Smooth muscle cell (in vitro differentiated cells): ENCODE data around the gene SLC6A18. TPM values are rescaled to one million over a fixed set of nuclear protein-coding genes. Genes with fewer than 3 reads are reported as not detected.

Experiments
- DNase-seq: peaks from one replicate; lab custom pipeline; 2025; ENCODE audit not compliant: unreplicated experiment; lab: John Stamatoyannopoulos, UW
- H2AFZ ChIP-seq: fragments of 200-600 bp; sonication (generic); 2 replicates; pipeline ENCODE4 v1.6.0; 2016; ENCODE audit warnings: antibody characterized with exemption, low read depth, mild to moderate bottlenecking
- H3F3A ChIP-seq: fragments of 200-600 bp; sonication (generic); 2 replicates; pipeline ENCODE4 v1.6.0; 2017; ENCODE audit warnings: antibody characterized with exemption, low read depth
- H3K27ac ChIP-seq: fragments of 200-600 bp; sonication (generic); 2 replicates; pipeline ENCODE4 v1.5.1; 2016; ENCODE audit warnings: low read depth, mild to moderate bottlenecking
- H3K27me3 ChIP-seq: fragments of 200-600 bp; sonication (generic); 2 replicates; pipeline ENCODE4 v1.6.1; 2016; ENCODE audit warnings: low read depth, mild to moderate bottlenecking
- H3K36me3 ChIP-seq: fragments of 200-600 bp; sonication (generic); 2 replicates; pipeline ENCODE4 v1.5.1; 2016; ENCODE audit warnings: low read depth
- H3K4me1 ChIP-seq: fragments of 200-600 bp; sonication (generic); 2 replicates; pipeline ENCODE4 v1.5.1; 2016; ENCODE audit warnings: low read depth
- H3K4me2 ChIP-seq: fragments of 200-600 bp; sonication (generic); 2 replicates; pipeline ENCODE4 v1.6.0; 2016; ENCODE audit warnings: mild to moderate bottlenecking
- H3K4me3 ChIP-seq: fragments of 200-600 bp; sonication (generic); 2 replicates; pipeline ENCODE4 v1.5.1; 2016; ENCODE audit warnings: mild to moderate bottlenecking
- H3K79me2 ChIP-seq: fragments of 200-600 bp; sonication (generic); 2 replicates; pipeline ENCODE4 v1.6.0; 2016; ENCODE audit warnings: low read depth, mild to moderate bottlenecking
- H3K9ac ChIP-seq: fragments of 200-600 bp; sonication (generic); 2 replicates; pipeline ENCODE4 v1.6.0; 2016; ENCODE audit warnings: low read depth
- H3K9me3 ChIP-seq: fragments of 200-600 bp; sonication (generic); replicated peaks from 2 replicates; pipeline ENCODE4 v1.5.1; 2016; ENCODE audit warnings: low read depth
- H4K20me1 ChIP-seq: fragments of 200-600 bp; sonication (generic); 2 replicates; pipeline ENCODE4 v1.6.0; 2016; ENCODE audit warnings: low read depth
- WGBS: methylation state at CpG from one replicate; pipeline ENCODE4 v1.1.7; 2016; ENCODE audit warnings: low lambda C conversion rate; 5-methylcytosine and 5-hydroxymethylcytosine counted together
- polyA plus RNA-seq: library from polyadenylated mRNA; unstranded; fragments of >200 nt; fragmentation: Nextera tagmentation; extraction: Ambion mirVana; gene quantifications from 2 replicates; pipeline ENCODE4 v1.2.1, GENCODE V29; 2016
- total RNA-seq: library from RNA; depleted of rRNA; stranded (reverse); fragments of >200 nt; gene quantifications from 2 replicates; pipeline ENCODE4 v1.2.3, GENCODE V29; 2014
- TF ChIP-seq, protein P1 (sequence below): fragments of 200-600 bp; sonication (generic); IDR thresholded peaks from 2 replicates; pipeline ENCODE4 v1.5.1; 2017; ENCODE audit warnings: borderline replicate concordance, mild to moderate bottlenecking, antibody characterized with exemption; ENCODE audit not compliant: insufficient read depth, poor library complexity, severe bottlenecking

Gene SLC6A18
- total and polyA plus RNA-seq, 2 experiments from 2014 or later = not detected

DNA sequence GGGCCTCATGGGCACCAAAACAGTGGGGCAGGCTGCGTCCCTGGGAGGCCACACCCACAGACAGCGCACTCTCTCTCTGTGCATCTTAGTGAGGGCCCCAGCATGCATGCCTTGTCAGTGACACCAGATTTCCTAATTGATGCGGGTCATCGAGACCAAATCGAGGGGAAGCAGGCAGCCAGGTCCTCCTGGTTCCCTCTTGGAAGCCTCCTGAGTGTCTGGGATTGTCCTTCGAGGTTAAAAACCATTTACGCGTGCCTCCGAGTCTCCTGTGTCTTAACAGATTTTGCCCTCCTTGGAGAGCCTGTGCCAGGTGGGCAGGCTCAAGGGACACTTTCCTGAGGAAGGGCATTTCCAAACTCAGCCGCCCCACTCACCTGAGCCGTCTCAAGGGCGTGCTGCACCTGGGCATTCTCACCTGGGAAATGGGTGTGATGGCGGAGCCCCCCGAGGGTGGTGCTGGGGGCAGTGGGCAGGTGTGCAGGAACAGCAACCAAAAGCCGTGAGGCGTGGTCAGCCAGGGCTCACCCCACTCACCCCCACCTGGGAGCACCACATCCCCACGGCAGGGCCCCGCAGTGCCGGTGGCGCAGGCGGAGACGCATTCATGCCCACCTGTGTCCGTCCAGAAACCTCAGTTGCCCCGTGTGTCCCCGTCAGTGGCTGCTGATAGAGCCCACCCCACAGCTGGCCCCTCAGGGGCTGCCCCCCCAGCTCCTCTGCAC is 21.1 kb upstream of the SLC6A18 start:
- Histone ChIP-seq H3K9me3 (no peaks in the 10 kb centered on the region), H3K4me3 (no peak overlapping the region), H3K79me2 (no peaks in the 10 kb centered on the region), H3K36me3 (no peaks in the 10 kb centered on the region), H3K9ac (no peak overlapping the region), H3K27me3 (peaks cover 2% of the 10 kb centered on the region), H4K20me1 (no peaks in the 10 kb centered on the region), H3K27ac (no peak overlapping the region), H2AFZ (no peak overlapping the region), H3F3A (no peaks in the 10 kb centered on the region), H3K4me2 (no peak overlapping the region), H3K4me1 (no peaks in the 10 kb centered on the region)
- no peak for DNase-seq
- TF ChIP-seq, protein P1, sequence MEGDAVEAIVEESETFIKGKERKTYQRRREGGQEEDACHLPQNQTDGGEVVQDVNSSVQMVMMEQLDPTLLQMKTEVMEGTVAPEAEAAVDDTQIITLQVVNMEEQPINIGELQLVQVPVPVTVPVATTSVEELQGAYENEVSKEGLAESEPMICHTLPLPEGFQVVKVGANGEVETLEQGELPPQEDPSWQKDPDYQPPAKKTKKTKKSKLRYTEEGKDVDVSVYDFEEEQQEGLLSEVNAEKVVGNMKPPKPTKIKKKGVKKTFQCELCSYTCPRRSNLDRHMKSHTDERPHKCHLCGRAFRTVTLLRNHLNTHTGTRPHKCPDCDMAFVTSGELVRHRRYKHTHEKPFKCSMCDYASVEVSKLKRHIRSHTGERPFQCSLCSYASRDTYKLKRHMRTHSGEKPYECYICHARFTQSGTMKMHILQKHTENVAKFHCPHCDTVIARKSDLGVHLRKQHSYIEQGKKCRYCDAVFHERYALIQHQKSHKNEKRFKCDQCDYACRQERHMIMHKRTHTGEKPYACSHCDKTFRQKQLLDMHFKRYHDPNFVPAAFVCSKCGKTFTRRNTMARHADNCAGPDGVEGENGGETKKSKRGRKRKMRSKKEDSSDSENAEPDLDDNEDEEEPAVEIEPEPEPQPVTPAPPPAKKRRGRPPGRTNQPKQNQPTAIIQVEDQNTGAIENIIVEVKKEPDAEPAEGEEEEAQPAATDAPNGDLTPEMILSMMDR = no peak
- WGBS = 96% methylated on average over 25 of the region's 25 CpGs

DNA sequence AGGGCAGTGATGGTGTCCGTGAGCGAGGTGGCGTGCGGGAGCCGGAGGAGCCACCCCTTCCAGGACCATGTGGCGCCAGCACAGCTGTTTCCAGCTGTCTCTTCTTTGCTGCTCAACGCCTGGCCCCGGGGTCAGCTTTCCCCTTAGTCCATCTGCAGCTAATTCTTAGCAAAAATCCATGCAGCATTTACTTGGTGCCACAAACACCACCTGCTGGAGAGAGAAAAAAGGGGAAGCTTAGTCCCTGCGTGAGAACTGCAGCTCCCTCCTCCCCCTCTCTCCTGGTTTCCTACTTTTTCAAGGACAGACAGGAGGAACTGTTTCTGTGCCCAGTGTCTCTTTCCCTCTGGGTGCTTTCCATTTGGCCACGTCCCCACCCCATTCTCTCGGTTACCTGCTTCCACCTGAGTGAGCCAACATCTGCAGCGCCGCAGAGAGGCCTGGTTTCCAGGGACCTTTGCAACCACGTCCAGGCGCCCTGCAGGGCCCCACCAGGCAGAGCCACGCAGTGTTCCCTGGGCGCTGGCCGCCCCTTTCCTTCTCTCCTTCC is 20.4 kb upstream of the SLC6A18 start:
- Histone ChIP-seq H2AFZ (no peak overlapping the region), H3K9me3 (no peaks in the 10 kb centered on the region), H3K4me3 (no peak overlapping the region), H3K4me1 (no peaks in the 10 kb centered on the region), H3K36me3 (no peaks in the 10 kb centered on the region), H3K4me2 (no peak overlapping the region), H3F3A (no peaks in the 10 kb centered on the region), H4K20me1 (no peaks in the 10 kb centered on the region), H3K9ac (no peak overlapping the region), H3K79me2 (no peaks in the 10 kb centered on the region), H3K27ac (no peak overlapping the region), H3K27me3 (no peaks in the 10 kb centered on the region)
- DNase-seq = no peak
- TF ChIP-seq, protein P1 = peak; percentile 15
- WGBS = 66% methylated on average over 18 of the region's 18 CpGs

DNA sequence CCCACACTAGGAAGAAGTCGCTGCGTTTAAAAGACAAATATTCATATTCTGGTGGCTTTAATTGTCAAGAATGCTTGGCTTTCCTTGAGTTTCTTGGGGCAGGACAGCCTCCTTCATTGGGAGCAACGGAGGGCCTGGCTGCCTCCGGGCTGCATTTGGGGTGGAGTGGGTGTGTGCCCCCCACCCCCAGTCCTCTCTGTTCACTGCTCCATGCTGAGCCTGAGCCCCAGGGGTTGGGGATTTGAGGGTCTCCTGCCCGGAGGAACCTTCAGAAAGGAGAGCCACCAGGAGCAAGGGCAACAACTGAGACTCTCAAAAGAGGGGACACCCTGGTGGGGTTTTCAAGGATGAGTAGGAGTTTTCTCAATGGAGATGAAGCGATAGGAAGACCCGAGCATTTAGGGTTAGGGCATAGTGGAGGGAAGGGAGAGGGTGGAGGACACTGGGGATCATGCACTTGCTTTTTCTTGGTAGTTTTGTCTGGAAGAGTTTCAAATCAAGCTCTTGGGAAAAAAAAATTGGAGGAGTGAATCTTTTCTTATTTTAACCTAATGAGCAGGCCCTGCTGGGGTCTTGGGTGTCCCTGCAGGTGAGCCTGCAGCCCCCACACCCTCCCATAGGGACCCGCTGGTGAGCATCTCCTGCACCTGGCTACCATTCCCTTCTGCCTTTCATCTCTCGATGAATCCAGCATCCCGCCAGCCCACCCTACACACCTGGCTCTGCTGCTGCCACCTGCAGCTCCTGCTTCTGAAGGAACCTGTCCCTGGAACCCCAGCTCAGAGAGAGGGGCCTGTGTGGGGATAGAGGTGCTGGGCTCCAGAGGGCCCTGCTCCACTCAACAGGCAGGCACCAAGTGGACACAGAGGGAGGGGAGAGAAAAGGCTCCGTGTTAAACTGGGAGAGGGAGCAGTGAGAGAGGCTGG is 19.7 kb upstream of the SLC6A18 start:
- H3K27me3 ChIP-seq = no peaks in the 10 kb centered on the region
- H3K4me3 ChIP-seq = no peak overlapping the region
- TF ChIP-seq, protein P1 = no peak
- no peaks in the 10 kb centered on the region for H3K9me3 ChIP-seq
- no peak overlapping the region for H3K4me2 ChIP-seq
- H3K27ac ChIP-seq = no peak overlapping the region
- H3K36me3 ChIP-seq = no peaks in the 10 kb centered on the region
- H2AFZ ChIP-seq = no peak overlapping the region
- no peaks in the 10 kb centered on the region for H3K79me2 ChIP-seq
- H4K20me1 ChIP-seq = no peaks in the 10 kb centered on the region
- H3F3A ChIP-seq = no peaks in the 10 kb centered on the region
- 78% methylated on average over 11 of the region's 11 CpGs for WGBS
- no peak for DNase-seq
- no peak overlapping the region for H3K9ac ChIP-seq
- no peaks in the 10 kb centered on the region for H3K4me1 ChIP-seq
